ACC112 (cell line): ENCODE data around the gene TNIK.

ENCODE experiments used
- H2AFZ ChIP-seq: fragments of 200-600 bp; sonication (generic); one replicate; pipeline ENCODE4 v1.6.0; 2017; ENCODE audit warnings: antibody characterized with exemption, low read length; ENCODE audit not compliant: unreplicated experiment
- H3K27ac ChIP-seq: fragments of 200-600 bp; sonication (generic); 2 replicates; pipeline ENCODE4 v1.5.1; 2014; ENCODE audit warnings: low read depth, mild to moderate bottlenecking, antibody characterized with exemption, low read length, moderate library complexity
- H3K27me3 ChIP-seq: fragments of 200-600 bp; sonication (generic); 2 replicates; pipeline ENCODE4 v1.6.1; 2014; ENCODE audit warnings: mild to moderate bottlenecking, antibody characterized with exemption, low read length, moderate library complexity, mixed read lengths; ENCODE audit not compliant: insufficient read depth
- H3K36me3 ChIP-seq: fragments of 200-600 bp; sonication (generic); 2 replicates; pipeline ENCODE4 v1.6.1; 2016; ENCODE audit warnings: mild to moderate bottlenecking, antibody characterized with exemption, low read length, moderate library complexity, mixed read lengths; ENCODE audit not compliant: insufficient read depth
- H3K4me1 ChIP-seq: fragments of 200-600 bp; sonication (generic); one replicate; pipeline ENCODE4 v1.6.1; 2016; ENCODE audit warnings: low read length, mixed read lengths; ENCODE audit not compliant: insufficient read depth, unreplicated experiment, control insufficient read depth
- H3K4me3 ChIP-seq: fragments of 200-600 bp; sonication (generic); 2 replicates; pipeline ENCODE4 v1.5.1; 2014; ENCODE audit warnings: mild to moderate bottlenecking, low read depth, low read length
- H3K79me2 ChIP-seq: fragments of 200-600 bp; sonication (generic); one replicate; pipeline ENCODE4 v1.6.0; 2016; ENCODE audit warnings: low read length; ENCODE audit not compliant: control insufficient read depth, unreplicated experiment, insufficient read depth

The TNIK gene

DNA sequence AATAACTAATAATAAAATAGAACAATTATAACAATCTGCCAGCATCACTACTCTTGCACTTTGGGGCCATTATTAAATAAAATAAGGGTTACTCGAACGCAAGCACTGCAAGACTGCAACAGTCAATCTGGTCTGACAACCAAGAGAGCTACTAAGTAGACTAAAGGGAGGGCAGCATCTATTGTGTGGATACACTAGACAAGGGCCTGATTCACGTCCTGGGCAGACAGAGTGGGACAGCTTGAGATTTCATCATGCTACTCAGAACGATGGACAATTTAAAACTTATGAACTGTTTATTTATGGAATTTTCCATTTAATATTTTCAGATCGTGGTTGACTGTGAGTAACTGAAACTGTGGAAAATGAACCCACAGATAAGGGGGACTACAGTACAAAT lies 39.5 kb downstream of the TNIK start:
- no peaks in the 10 kb centered on the region for H3K36me3 ChIP-seq
- no peaks in the 10 kb centered on the region for H3K27me3 ChIP-seq
- peaks cover 2% of the 10 kb centered on the region for H3K79me2 ChIP-seq
- H3K4me1 ChIP-seq: peaks cover 24% of the 10 kb centered on the region
- no peak overlapping the region for H3K4me3 ChIP-seq
- H2AFZ ChIP-seq: no peak overlapping the region
- no peak overlapping the region for H3K27ac ChIP-seq

- H3K27me3 ChIP-seq: no peaks in the 10 kb centered on the region
- peaks cover 2% of the 10 kb centered on the region for H3K79me2 ChIP-seq
- no peak overlapping the region for H2AFZ ChIP-seq
- H3K36me3 ChIP-seq: no peaks in the 10 kb centered on the region
- H3K27ac ChIP-seq: no peak overlapping the region
- H3K4me3 ChIP-seq: no peak overlapping the region
- H3K4me1 ChIP-seq: peaks cover 32% of the 10 kb centered on the region
These were observed 40.7 kb downstream of the TNIK start for GRCh38 chr3:171419457-171419856.

- peak overlapping the region; percentile 31; the same call in 1 of the 2 replicates for H3K4me3 ChIP-seq
- peaks cover 2% of the 10 kb centered on the region for H3K79me2 ChIP-seq
- no peaks in the 10 kb centered on the region for H3K27me3 ChIP-seq
- H2AFZ ChIP-seq: no peak overlapping the region
- peaks cover 32% of the 10 kb centered on the region for H3K4me1 ChIP-seq
- H3K27ac ChIP-seq: peak overlapping the region; percentile 75
- H3K36me3 ChIP-seq: no peaks in the 10 kb centered on the region
These were observed 42.4 kb downstream of the TNIK start for GRCh38 chr3:171417813-171418212.

DNA sequence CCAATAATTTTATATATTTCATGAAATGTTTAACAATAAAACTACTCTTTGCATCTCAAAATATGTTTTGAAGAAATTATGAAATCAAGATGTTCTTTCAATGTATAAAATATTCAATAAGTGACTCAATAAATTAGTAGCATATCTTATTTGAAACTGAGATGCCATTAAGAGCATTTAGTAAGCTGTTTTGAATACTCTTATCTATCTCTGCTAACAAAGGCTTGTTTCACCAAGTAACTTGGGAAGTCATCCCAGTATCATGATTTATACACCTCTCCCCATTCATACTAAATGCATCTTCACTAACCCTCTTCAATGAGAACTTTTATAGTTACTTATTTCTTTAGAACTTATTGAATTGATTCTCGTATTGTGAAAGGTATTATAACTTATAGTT lies 43.1 kb downstream of the TNIK start:
- no peaks in the 10 kb centered on the region for H3K27me3 ChIP-seq
- peaks cover 2% of the 10 kb centered on the region for H3K79me2 ChIP-seq
- no peak overlapping the region for H3K4me3 ChIP-seq
- H3K36me3 ChIP-seq: no peaks in the 10 kb centered on the region
- peaks cover 32% of the 10 kb centered on the region for H3K4me1 ChIP-seq
- peak overlapping the region; percentile 75 for H3K27ac ChIP-seq
- no peak overlapping the region for H2AFZ ChIP-seq

DNA sequence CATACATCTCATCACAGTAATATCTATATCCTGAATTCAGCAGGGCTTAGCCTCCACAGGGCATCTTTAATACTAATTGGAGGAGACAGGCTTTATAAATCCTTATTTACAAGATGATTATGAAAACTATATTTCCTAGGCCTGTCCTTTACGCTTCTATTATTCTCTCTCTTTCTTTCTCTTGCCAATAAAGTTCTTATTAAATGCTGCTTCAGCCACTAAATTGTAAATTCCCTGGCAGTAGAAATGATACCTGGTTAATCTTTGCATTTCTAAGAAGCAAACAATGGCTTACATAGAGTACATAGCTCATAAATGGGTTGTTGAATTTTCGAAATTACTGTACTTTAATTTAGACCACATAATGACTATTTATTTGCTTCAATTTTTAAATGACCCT lies 43.5 kb downstream of the TNIK start:
- Histone ChIP-seq H2AFZ (no peak overlapping the region), H3K36me3 (no peaks in the 10 kb centered on the region), H3K79me2 (peaks cover 2% of the 10 kb centered on the region), H3K27me3 (no peaks in the 10 kb centered on the region), H3K27ac (peak overlapping the region; percentile 5; the same call in 1 of the 2 replicates), H3K4me3 (no peak overlapping the region), H3K4me1 (peaks cover 32% of the 10 kb centered on the region)

DNA sequence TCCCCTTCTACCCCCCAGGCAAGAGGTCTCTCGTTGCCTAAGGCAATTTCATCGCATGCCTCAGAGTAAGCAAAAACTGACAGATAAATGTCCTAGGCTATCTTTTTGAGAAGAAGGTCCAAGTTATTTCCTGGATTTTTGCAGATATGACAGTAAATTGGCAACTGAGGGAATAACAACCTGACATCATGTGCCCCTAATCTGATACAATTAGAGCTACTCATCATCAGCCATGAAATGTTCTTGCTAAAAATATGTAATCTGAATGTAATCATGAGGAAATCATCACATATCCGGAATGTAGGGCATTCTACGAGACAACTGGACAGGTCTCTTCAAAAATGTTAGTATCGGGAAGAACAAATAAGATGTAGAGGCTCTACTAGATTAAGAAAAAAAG lies 44.1 kb downstream of the TNIK start:
- Histone ChIP-seq H3K36me3 (no peaks in the 10 kb centered on the region), H3K27me3 (no peaks in the 10 kb centered on the region), H2AFZ (no peak overlapping the region), H3K4me3 (no peak overlapping the region), H3K79me2 (peaks cover 2% of the 10 kb centered on the region), H3K27ac (peak overlapping the region; percentile 5; the same call in 1 of the 2 replicates), H3K4me1 (peaks cover 32% of the 10 kb centered on the region)

DNA sequence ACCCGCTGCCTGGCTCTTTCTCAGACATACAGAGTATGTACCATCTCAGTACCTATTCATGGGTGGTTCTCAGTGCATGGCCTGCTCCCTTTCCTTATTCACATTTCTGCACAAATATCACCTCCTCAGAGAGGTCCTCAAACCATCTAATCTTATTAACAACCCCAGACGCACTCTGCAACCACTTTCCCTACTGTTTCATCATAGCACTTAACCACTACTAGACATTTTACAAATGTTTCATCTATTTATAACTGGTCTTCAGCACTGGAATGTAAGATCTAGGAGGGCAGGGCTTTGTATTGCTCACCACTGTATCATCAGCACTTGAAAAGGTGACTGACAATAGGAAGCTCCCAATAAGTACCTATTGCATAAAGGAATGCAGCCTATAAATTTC lies 45.1 kb downstream of the TNIK start:
- H2AFZ ChIP-seq: no peak overlapping the region
- no peak overlapping the region for H3K27ac ChIP-seq
- peaks cover 2% of the 10 kb centered on the region for H3K79me2 ChIP-seq
- peaks cover 32% of the 10 kb centered on the region for H3K4me1 ChIP-seq
- H3K27me3 ChIP-seq: no peaks in the 10 kb centered on the region
- no peaks in the 10 kb centered on the region for H3K36me3 ChIP-seq
- no peak overlapping the region for H3K4me3 ChIP-seq

DNA sequence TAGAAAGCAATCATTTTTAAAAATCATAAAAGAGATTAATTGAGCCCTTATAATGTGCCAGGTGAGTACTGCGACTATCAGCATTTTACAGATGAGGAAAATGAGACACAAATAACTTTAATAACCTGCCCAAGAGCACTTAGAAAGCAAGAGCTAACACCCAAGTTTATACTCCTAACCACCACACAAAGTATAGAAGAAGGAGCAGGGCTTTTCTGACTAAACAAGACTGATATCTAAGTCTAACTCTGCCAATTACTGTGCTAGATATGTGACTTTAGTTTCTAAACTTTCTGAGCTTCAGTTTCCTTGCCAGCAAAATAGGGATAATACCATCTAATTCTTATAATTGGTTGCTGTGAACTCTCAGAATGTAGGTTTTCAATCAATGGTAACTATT lies 47.7 kb downstream of the TNIK start:
- H2AFZ ChIP-seq: no peak overlapping the region
- peaks cover 31% of the 10 kb centered on the region for H3K4me1 ChIP-seq
- H3K4me3 ChIP-seq: no peak overlapping the region
- H3K27ac ChIP-seq: no peak overlapping the region
- no peaks in the 10 kb centered on the region for H3K27me3 ChIP-seq
- H3K79me2 ChIP-seq: no peaks in the 10 kb centered on the region
- H3K36me3 ChIP-seq: no peaks in the 10 kb centered on the region

DNA sequence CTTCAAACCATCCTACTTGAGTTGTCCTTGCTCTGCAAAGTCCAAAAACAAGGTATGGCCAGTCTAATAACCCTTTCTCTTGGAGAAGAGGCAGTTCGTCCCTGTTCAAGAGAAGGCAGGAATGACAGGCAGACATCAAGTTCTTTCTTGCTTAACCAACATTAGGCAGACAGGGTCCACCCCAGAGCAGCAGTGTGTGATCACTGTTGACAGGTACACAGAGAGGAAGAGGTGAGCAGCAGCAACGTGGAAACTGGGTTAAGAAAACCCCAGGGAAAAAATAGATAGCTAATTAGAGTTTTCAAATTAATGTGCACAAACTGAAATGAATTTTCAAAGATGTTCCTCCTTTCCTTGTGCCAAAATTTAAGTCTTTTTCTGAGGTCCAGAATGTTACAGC lies 48.2 kb downstream of the TNIK start:
- Histone ChIP-seq H3K27ac (no peak overlapping the region), H3K4me3 (no peak overlapping the region), H2AFZ (no peak overlapping the region), H3K4me1 (peaks cover 31% of the 10 kb centered on the region), H3K79me2 (no peaks in the 10 kb centered on the region), H3K27me3 (no peaks in the 10 kb centered on the region), H3K36me3 (no peaks in the 10 kb centered on the region)

DNA sequence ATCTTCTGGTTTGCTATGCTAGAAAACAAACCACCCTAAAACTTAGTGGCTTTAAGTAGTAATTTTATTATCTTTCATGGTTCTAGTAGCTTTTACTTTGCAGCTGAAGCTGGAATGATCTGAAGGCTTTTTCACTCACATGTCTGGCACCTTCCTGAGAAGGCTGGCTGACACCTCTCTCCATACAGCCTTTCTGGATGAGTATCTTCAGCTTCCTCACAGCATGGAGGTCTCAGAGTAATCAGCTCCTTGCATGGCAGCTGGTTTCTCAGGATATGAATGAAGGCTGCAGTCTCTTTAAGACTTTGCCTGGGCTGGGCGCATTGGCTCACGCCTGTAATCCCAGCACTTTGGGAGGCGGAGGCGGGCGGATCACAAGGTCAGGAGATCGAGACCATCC lies 50.0 kb downstream of the TNIK start:
- H3K4me3 ChIP-seq: no peak overlapping the region
- no peak overlapping the region for H2AFZ ChIP-seq
- no peaks in the 10 kb centered on the region for H3K27me3 ChIP-seq
- no peak overlapping the region for H3K27ac ChIP-seq
- H3K79me2 ChIP-seq: no peaks in the 10 kb centered on the region
- H3K36me3 ChIP-seq: no peaks in the 10 kb centered on the region
- peaks cover 17% of the 10 kb centered on the region for H3K4me1 ChIP-seq

- Histone ChIP-seq H2AFZ (no peak overlapping the region), H3K4me3 (no peak overlapping the region), H3K79me2 (no peaks in the 10 kb centered on the region), H3K27ac (peak overlapping the region; percentile 45), H3K4me1 (peaks cover 12% of the 10 kb centered on the region), H3K27me3 (no peaks in the 10 kb centered on the region), H3K36me3 (no peaks in the 10 kb centered on the region)
These were observed 52.4 kb downstream of the TNIK start for GRCh38 chr3:171407759-171408158.
